Neuron (in vitro differentiated cells): Measurements from ENCODE around the gene MAP7.
"Not testable (repeated sequence)": the region's sequence is repeated elsewhere in the genome, so short reads cannot be mapped to it uniquely, and the experiment has no call there.

ENCODE experiments used
- H2AFZ ChIP-seq: one replicate; pipeline ENCODE4 v1.6.1; 2013; ENCODE audit warnings: low read depth, mild to moderate bottlenecking, inconsistent platforms, low read length, moderate library complexity
- H3K27me3 ChIP-seq: one replicate; pipeline ENCODE4 v1.6.1; 2013; ENCODE audit warnings: low read length; ENCODE audit not compliant: insufficient read depth
- H3K36me3 ChIP-seq: one replicate; pipeline ENCODE4 v1.6.1; 2013; ENCODE audit warnings: low read length; ENCODE audit not compliant: insufficient read depth
- H3K4me1 ChIP-seq: one replicate; pipeline ENCODE4 v1.6.1; 2013; ENCODE audit warnings: low read length; ENCODE audit not compliant: insufficient read depth
- H3K4me3 ChIP-seq: 2 replicates; pipeline ENCODE4 v1.5.1; 2013; ENCODE audit warnings: mild to moderate bottlenecking, low read length, moderate library complexity
- H3K9me3 ChIP-seq: one replicate; pipeline ENCODE4 v1.6.1; 2013; ENCODE audit warnings: low read length

Gene MAP7

DNA sequence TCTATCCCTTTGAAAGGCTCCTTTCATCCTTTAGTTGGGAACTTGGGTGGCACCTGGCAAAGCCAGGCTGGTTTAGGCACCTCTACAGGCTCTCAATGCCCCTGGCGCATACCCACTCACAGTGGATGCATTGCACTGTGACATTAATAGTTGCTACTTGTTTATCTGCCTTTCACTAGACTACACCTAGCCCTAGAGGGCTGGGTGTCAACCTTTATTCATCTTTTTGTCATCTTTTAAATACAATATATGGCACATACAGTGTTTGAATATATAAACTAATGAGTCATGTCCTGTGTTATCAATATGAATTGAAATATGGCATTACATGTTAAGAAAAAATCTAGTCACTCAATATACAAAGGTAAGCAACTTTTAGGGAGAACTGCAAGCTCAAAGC, 140.6 kb downstream of the MAP7 start:
- no peak overlapping the region for H2AFZ ChIP-seq
- no peaks in the 10 kb centered on the region for H3K9me3 ChIP-seq
- no peaks in the 10 kb centered on the region for H3K4me1 ChIP-seq
- no peaks in the 10 kb centered on the region for H3K27me3 ChIP-seq
- H3K4me3 ChIP-seq = no peak overlapping the region
- no peaks in the 10 kb centered on the region for H3K36me3 ChIP-seq

DNA sequence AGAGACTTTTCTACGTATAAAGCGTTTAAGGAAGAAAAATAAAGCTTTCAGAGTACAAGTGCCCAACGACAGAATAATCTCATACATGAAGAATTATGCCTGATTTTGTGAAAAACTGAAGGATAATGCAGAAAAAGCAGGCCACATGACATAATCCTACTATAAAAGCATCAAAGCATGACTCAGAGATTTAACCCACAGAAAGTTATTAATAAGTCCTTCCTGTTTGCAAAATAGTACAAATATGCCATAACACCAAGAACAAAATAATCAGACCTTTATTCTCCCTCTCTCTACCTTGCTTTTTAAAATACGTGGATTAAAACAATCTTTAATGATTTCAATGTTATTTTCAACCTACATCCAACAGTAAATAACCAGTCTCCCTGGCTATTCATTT, 142.0 kb downstream of the MAP7 start:
- Histone ChIP-seq H3K4me1 (no peaks in the 10 kb centered on the region), H3K27me3 (no peaks in the 10 kb centered on the region), H3K9me3 (no peaks in the 10 kb centered on the region), H3K36me3 (no peaks in the 10 kb centered on the region), H2AFZ (no peak overlapping the region), H3K4me3 (no peak overlapping the region)

DNA sequence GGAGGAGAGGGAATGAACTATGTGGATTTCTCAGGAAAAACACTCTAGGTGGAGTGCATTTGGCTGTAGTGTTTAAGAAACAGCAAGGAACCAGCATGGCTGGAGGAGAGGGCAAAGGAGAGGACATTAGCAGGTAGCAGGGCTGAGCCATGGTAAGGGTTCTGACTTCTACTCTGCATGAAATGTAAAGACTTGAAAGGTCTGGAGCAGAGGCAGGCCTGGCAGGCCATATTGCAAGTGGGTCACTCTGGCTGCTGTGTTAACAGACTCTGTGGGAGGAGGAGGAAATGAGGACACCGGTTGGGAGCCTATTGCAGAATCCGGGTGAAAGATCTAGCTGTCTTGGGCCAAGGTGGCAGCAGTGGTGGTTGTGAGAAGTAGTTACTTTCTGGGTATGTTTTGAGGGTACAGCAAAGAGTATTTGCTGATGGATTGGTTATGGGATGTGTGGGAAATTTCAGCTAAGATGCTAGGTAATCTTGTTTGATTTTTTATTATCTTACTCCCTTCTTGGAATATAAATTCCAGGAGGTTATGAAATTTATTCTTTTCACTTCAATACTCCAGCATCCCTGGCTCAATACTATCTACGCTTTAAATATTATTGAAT, 144.7 kb downstream of the MAP7 start:
- no peaks in the 10 kb centered on the region for H3K27me3 ChIP-seq
- H2AFZ ChIP-seq = no peak overlapping the region
- H3K4me1 ChIP-seq = no peaks in the 10 kb centered on the region
- no peaks in the 10 kb centered on the region for H3K9me3 ChIP-seq
- H3K4me3 ChIP-seq = no peak overlapping the region
- H3K36me3 ChIP-seq = no peaks in the 10 kb centered on the region

DNA sequence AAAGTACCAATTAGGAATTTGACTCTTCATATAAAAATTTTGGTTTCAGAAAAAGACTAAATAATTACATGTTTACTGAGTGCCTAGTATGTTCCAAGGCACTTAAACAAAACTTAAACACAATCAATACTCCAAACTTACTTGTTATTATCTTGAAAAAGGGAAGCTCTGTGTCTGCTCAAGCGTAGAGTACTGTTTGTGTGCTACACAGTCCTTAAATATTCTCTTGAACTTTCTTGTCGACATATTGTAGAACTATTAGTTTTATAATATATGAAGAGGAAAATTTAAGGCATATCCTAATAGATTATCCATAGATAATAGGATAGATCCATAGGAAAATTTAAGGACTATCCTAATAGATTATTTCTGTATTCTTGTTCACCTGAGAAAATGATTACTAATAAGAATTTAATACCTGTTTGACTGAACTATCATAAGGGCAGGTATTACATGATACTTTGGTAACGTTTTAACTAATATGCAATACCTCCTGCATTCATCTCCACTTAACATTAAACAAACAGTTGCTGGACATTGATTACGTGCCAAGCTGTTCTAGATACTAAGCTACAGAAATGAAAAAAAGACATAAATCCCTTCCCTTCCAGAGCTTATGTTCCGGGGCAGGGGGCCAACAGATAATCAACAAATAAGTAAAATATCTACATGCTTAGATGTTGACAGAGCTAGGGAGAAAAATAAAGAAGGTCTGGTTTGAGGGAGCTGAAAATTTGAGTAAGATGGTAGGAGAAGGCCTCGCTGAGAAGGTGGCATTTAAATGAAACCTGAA, 145.4 kb downstream of the MAP7 start:
- Histone ChIP-seq H3K27me3 (no peaks in the 10 kb centered on the region), H3K36me3 (no peaks in the 10 kb centered on the region), H3K9me3 (no peaks in the 10 kb centered on the region), H2AFZ (no peak overlapping the region), H3K4me1 (no peaks in the 10 kb centered on the region), H3K4me3 (no peak overlapping the region)

DNA sequence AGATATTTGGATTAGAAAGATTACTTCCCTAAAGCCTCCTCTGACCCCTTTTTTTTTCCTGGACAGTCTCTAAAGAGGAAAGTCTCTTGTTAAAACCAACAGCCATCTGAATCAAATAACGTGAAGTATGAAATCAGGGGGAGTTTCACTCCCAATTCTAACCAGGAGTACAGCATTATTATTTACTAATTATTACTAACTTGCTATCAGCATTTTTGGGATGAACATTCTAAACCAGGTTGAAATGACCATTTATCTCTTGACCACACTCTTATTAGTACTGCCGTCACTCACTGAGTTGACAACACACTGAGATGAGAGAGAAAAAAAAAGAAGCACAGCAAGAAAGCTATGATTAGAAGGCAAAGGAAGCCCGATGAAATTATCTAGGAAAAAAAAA, 146.2 kb downstream of the MAP7 start:
- Histone ChIP-seq H3K4me1 (no peaks in the 10 kb centered on the region), H3K9me3 (no peaks in the 10 kb centered on the region), H3K27me3 (no peaks in the 10 kb centered on the region), H3K36me3 (no peaks in the 10 kb centered on the region), H2AFZ (no peak overlapping the region), H3K4me3 (no peak overlapping the region)

DNA sequence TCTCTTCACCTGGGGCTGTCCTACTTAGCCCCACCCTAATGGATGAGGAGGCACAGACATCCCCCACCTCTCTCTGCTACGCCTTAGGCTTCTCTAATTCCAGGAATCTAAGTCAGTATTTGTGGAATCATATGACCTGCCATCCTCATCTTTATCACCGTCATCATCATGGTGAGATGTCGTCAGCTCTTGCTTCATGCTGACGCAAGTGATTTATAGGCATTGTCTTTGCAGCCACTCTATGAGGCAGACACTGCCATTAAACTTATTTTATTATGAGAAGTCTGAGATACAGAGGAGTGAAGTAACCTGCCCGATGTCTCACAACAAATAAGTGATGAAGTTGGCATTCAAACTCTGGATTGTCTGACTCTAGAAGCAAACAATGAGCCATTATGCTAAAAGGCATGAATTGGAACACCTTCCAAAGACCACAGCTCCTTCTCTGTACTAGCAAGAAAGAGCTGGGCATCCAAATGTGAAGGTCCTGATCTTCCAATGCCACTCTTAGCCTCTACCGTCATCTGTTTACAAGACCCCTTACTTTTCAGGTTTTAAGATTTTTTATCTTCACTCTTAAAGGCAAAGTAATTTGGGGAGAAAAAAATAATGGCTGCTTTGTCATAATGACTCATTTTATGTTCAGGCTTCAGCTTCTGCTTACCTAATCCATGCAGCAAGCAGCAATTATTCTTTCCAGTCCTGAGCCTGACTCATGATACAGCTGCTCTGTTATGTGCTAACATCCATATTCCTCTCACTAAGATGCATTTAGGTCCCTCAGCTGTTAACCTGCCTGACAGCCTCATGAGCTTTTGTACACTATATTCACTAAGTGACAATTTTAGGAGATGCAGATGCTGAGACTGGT, 146.9 kb downstream of the MAP7 start:
- Histone ChIP-seq H3K4me3 (no peak overlapping the region), H3K27me3 (no peaks in the 10 kb centered on the region), H3K4me1 (no peaks in the 10 kb centered on the region), H3K9me3 (no peaks in the 10 kb centered on the region), H2AFZ (no peak overlapping the region), H3K36me3 (no peaks in the 10 kb centered on the region)

DNA sequence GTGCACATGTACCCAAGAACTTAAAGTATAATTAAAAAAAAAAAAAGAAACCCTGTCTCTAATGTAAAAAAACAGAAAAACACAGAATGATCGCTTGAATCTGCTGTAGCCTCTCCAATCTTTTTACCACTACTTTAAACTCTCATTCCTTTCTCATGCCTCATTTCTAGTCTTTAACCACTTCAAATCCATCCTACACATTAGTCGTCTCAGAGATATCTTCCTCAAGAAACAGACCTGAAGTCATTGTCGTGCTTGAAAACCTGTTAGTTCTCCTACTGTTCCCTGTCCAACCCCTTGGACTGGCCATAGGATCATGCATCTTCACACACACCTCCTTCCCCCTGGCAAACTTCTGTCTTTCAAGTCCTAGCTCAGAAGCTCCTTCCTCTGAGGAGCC, 148.5 kb downstream of the MAP7 start:
- no peaks in the 10 kb centered on the region for H3K9me3 ChIP-seq
- no peak overlapping the region for H3K4me3 ChIP-seq
- no peaks in the 10 kb centered on the region for H3K4me1 ChIP-seq
- no peaks in the 10 kb centered on the region for H3K36me3 ChIP-seq
- no peaks in the 10 kb centered on the region for H3K27me3 ChIP-seq
- H2AFZ ChIP-seq = no peak overlapping the region

DNA sequence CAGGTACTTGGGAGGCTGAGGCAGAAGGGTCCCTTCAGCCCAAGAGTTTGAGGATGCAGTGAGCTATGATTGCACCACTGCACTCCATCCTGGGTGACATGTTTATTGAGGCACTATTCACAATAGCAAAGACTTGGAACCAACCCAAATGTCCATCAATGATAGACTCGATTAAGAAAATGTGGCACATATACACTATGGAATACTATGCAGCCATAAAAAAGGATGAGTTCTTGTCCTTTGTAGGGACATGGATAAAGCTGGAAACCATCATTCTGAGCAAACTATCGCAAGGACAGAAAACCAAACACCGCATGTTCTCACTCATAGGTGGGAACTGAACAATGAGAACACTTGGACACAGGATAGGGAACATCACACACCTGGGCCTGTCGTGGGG, 149.0 kb downstream of the MAP7 start:
- H3K4me3 ChIP-seq, H3K36me3 ChIP-seq, H3K4me1 ChIP-seq, H2AFZ ChIP-seq, H3K9me3 ChIP-seq, H3K27me3 ChIP-seq: not testable (repeated sequence)

DNA sequence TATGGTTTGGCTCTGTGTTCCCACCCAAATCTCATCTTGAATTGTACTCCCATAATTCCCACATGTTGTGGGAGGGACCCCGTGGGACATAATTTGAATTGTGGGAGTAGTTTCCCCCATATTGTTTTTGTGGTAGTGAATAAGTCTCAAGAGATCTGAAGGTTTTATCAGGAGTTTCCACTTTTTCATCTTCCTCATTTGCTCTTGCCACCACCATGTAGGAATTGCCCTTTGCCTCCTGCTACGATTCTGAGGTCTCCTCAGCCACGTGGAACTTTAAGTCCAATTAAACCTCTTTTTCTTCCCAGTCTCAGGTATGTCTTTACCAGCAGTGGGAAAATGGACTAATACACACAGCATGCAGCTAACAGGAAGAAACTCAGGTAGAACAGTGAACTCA, 151.8 kb downstream of the MAP7 start:
- Histone ChIP-seq H2AFZ (no peak overlapping the region), H3K4me1 (no peaks in the 10 kb centered on the region), H3K9me3 (no peaks in the 10 kb centered on the region), H3K36me3 (no peaks in the 10 kb centered on the region), H3K4me3 (no peak overlapping the region), H3K27me3 (no peaks in the 10 kb centered on the region)

DNA sequence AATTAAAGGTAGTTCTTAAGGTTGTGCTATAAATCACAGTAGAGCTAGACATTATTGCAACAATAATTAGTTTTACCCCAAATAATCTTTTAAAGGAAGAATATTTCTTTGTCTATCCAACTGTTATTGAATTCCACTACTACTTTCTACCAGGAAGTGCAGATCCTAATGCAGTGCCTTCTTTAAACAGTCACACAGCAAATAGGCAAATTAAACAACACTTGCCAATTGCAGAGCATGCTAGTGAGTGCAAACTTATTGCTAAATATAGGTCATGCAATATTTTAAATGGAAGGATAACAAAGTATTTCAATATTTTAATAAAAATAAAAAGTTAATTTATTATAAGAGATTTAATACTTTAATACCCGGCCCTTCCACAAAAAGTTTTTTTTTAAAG, 153.3 kb downstream of the MAP7 start:
- no peak overlapping the region for H2AFZ ChIP-seq
- H3K9me3 ChIP-seq = no peaks in the 10 kb centered on the region
- H3K27me3 ChIP-seq = no peaks in the 10 kb centered on the region
- no peaks in the 10 kb centered on the region for H3K36me3 ChIP-seq
- H3K4me1 ChIP-seq = no peaks in the 10 kb centered on the region
- no peak overlapping the region for H3K4me3 ChIP-seq

DNA sequence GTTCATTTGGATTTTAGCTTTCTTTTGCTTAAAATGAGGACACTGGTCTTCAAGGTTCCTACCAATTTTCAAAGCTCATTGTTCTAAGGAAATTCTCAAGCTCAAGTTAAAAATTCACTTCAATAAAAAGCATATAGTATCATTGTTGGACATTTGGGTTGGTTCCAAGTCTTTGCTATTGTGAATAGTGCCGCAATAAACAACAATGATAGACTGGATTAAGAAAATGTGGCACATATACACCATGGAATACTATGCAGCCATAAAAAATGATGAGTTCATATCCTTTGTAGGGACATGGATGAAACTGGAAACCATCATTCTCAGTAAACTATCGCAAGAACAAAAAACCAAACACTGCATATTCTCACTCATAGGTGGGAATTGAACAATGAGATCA, 159.3 kb downstream of the MAP7 start:
- H3K27me3 ChIP-seq, H3K4me3 ChIP-seq, H2AFZ ChIP-seq, H3K9me3 ChIP-seq, H3K36me3 ChIP-seq, H3K4me1 ChIP-seq: not testable (repeated sequence)

DNA sequence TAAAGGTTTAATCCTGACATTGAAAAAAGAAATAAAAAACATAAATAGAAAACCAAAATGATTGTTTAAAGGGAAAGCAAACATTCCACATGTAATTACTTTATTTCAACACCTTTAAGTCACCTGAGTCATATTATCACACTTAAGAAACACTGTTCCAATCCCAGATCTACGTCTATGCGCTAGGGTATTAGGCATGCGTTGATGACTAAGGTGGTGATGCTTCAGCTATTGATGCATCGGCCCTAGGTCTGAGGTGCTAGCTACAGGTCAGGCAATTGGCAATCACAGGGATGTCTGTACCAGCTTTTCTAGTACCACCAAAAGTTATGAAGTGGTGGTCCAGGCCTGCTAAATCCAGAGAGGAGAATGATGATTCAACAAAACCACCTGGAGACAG, 162.9 kb downstream of the MAP7 start:
- Histone ChIP-seq H2AFZ (no peak overlapping the region), H3K27me3 (no peaks in the 10 kb centered on the region), H3K4me3 (no peak overlapping the region), H3K36me3 (no peaks in the 10 kb centered on the region), H3K9me3 (no peaks in the 10 kb centered on the region), H3K4me1 (peaks cover 1% of the 10 kb centered on the region)

DNA sequence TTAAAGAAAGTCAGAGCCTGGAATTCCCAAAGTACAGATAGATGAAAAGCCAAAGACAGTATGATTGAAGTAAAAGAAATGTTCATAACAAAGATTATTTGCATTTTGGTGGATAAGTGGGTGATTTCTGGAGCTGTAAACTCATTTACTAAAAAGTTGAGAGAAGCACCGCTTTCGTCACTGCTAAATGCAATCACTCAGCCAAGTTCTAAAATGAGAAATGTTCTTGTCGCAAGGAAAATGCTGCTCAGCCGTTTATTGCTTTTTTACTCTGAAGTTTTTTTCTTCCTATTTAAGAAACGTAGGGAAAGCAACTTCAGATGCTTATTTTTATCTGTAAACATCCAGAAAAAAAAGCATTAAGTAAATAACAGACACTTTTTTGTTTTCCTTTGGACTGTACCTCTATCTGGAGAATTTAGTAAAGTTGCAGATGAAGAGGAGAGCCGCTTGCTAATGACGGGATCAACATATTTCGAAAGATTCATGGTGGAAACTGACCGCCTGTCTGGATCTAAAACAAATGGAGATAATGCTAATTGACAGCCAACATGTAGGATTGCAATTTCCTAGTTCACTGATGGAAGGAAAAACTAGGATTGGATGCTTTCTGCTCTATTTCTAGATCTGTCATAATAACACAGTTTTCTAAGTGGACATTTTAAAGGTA, 166.8 kb downstream of the MAP7 start:
- Histone ChIP-seq H3K4me3 (no peak overlapping the region), H3K4me1 (peaks cover 7% of the 10 kb centered on the region), H3K27me3 (no peaks in the 10 kb centered on the region), H2AFZ (no peak overlapping the region), H3K36me3 (no peaks in the 10 kb centered on the region), H3K9me3 (no peaks in the 10 kb centered on the region)
